ENCODE measurements around the gene BPIFB1.

BPIFB1 gene

DNA sequence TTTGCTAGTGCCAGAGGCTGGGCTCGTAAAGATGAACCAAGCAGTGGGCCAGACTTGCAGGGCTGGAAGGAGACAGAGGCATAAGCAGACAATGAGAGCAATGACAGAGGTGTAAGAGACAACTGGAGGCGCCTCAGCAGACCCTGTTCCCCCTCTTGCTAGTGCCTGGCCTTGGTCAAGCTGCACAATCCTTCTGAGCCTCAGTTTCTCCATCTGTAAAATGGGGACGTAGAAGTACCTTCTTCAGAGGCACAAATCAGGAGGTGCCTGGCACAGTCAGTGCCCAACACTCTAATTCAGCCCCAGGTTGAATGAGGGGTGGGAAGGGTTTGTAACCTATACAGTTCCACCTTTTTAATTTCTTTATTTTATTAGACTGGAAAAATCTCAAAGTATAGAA is 23.2 kb downstream of the BPIFB1 start:
- Histone ChIP-seq H3K4me3 (ENCODE audit: insufficient read length, low read depth) (no peak overlapping the region), H3K4me1 (ENCODE audit: insufficient read depth, insufficient read length) (peaks cover 5% of the 10 kb centered on the region), H3K9ac (ENCODE audit: insufficient read length, low read depth) (no peak overlapping the region), H3K27me3 (ENCODE audit: insufficient read depth, insufficient read length) (no peaks in the 10 kb centered on the region), H3K9me3 (ENCODE audit: insufficient read depth, low read length) (no peaks in the 10 kb centered on the region), H3K36me3 (ENCODE audit: insufficient read depth, insufficient read length, low read length) (no peaks in the 10 kb centered on the region)
- DNase-seq (ENCODE audit: low read depth, low spot score), result no peak
- no peak for TF ChIP-seq ZNF274 (IDR thresholded peaks at IDR 0.05; ENCODE audit: low read depth, low read length)
- TF ChIP-seq YY1 (IDR thresholded peaks at IDR 0.05; ENCODE audit: insufficient read depth, insufficient read length), result no peak
- TF ChIP-seq SUZ12 (IDR thresholded peaks at IDR 0.05; ENCODE audit: extremely low read depth, insufficient read depth, insufficient read length), result no peak

DNA sequence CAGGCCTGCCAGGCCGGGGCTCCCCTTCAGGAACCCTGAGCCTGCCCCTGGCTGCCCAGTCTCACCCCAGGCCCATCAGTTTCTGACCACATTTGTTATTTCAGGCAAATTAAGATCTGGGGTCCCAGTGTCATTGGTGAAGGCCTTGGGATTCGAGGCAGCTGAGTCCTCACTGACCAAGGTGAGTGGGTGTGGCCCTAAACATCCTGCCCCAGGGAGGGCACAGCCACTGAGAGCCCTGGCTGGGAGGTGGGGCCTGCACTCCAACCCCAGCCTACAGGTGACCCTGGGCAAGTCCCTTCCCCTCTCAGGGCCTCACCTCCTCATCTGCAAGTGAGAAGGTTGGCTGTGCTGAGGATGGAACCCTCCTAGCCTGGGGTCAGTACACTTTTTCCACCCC is 23.8 kb downstream of the BPIFB1 start:
- no peak overlapping the region for H3K9ac ChIP-seq (ENCODE audit: insufficient read length, low read depth)
- H3K9me3 ChIP-seq (ENCODE audit: insufficient read depth, low read length), result no peaks in the 10 kb centered on the region
- H3K4me1 ChIP-seq (ENCODE audit: insufficient read depth, insufficient read length), result peaks cover 5% of the 10 kb centered on the region
- no peak for DNase-seq (ENCODE audit: low read depth, low spot score)
- no peaks in the 10 kb centered on the region for H3K36me3 ChIP-seq (ENCODE audit: insufficient read depth, insufficient read length, low read length)
- H3K4me3 ChIP-seq (ENCODE audit: insufficient read length, low read depth), result no peak overlapping the region
- no peaks in the 10 kb centered on the region for H3K27me3 ChIP-seq (ENCODE audit: insufficient read depth, insufficient read length)
- TF ChIP-seq YY1 (IDR thresholded peaks at IDR 0.05; ENCODE audit: insufficient read depth, insufficient read length) (no peak), SUZ12 (IDR thresholded peaks at IDR 0.05; ENCODE audit: extremely low read depth, insufficient read depth, insufficient read length) (no peak), ZNF274 (IDR thresholded peaks at IDR 0.05; ENCODE audit: low read depth, low read length) (no peak)

GRCh38 chr20:33308668-33309067 is 25.7 kb downstream of the BPIFB1 start:
- no peak for DNase-seq (ENCODE audit: low read depth, low spot score)
- Histone ChIP-seq H3K36me3 (ENCODE audit: insufficient read depth, insufficient read length, low read length) (no peaks in the 10 kb centered on the region), H3K9ac (ENCODE audit: insufficient read length, low read depth) (no peak overlapping the region), H3K9me3 (ENCODE audit: insufficient read depth, low read length) (no peaks in the 10 kb centered on the region), H3K27me3 (ENCODE audit: insufficient read depth, insufficient read length) (no peaks in the 10 kb centered on the region), H3K4me1 (ENCODE audit: insufficient read depth, insufficient read length) (peaks cover 5% of the 10 kb centered on the region), H3K4me3 (ENCODE audit: insufficient read length, low read depth) (no peak overlapping the region)
- TF ChIP-seq YY1 (IDR thresholded peaks at IDR 0.05; ENCODE audit: insufficient read depth, insufficient read length) (no peak), ZNF274 (IDR thresholded peaks at IDR 0.05; ENCODE audit: low read depth, low read length) (no peak), SUZ12 (IDR thresholded peaks at IDR 0.05; ENCODE audit: extremely low read depth, insufficient read depth, insufficient read length) (no peak)

DNA sequence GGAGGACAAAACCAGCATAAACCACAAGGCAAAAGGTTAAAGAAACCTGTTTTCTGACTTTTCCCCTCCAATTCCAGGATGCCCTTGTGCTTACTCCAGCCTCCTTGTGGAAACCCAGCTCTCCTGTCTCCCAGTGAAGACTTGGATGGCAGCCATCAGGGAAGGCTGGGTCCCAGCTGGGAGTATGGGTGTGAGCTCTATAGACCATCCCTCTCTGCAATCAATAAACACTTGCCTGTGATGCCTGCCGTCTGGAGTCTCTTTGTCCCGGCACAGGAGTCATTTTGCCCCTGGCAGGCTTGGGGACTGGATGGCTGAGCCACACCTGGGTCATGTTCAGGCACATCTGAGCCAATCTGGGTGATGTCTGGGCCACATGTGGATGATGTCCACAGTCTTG is 26.6 kb downstream of the BPIFB1 start:
- H3K4me3 ChIP-seq (ENCODE audit: insufficient read length, low read depth), result no peak overlapping the region
- H3K4me1 ChIP-seq (ENCODE audit: insufficient read depth, insufficient read length), result peaks cover 5% of the 10 kb centered on the region
- no peak overlapping the region for H3K9ac ChIP-seq (ENCODE audit: insufficient read length, low read depth)
- no peaks in the 10 kb centered on the region for H3K36me3 ChIP-seq (ENCODE audit: insufficient read depth, insufficient read length, low read length)
- no peaks in the 10 kb centered on the region for H3K9me3 ChIP-seq (ENCODE audit: insufficient read depth, low read length)
- DNase-seq (ENCODE audit: low read depth, low spot score), result no peak
- TF ChIP-seq YY1 (IDR thresholded peaks at IDR 0.05; ENCODE audit: insufficient read depth, insufficient read length) (no peak), ZNF274 (IDR thresholded peaks at IDR 0.05; ENCODE audit: low read depth, low read length) (no peak), SUZ12 (IDR thresholded peaks at IDR 0.05; ENCODE audit: extremely low read depth, insufficient read depth, insufficient read length) (no peak)
- no peaks in the 10 kb centered on the region for H3K27me3 ChIP-seq (ENCODE audit: insufficient read depth, insufficient read length)

- DNase-seq (ENCODE audit: low read depth, low spot score), result no peak
- no peak overlapping the region for H3K4me3 ChIP-seq (ENCODE audit: insufficient read length, low read depth)
- H3K9ac ChIP-seq (ENCODE audit: insufficient read length, low read depth), result no peak overlapping the region
- peaks cover 5% of the 10 kb centered on the region for H3K4me1 ChIP-seq (ENCODE audit: insufficient read depth, insufficient read length)
- TF ChIP-seq SUZ12 (IDR thresholded peaks at IDR 0.05; ENCODE audit: extremely low read depth, insufficient read depth, insufficient read length), result no peak
- no peak for TF ChIP-seq ZNF274 (IDR thresholded peaks at IDR 0.05; ENCODE audit: low read depth, low read length)
- no peak for TF ChIP-seq YY1 (IDR thresholded peaks at IDR 0.05; ENCODE audit: insufficient read depth, insufficient read length)
- no peaks in the 10 kb centered on the region for H3K27me3 ChIP-seq (ENCODE audit: insufficient read depth, insufficient read length)
- no peaks in the 10 kb centered on the region for H3K9me3 ChIP-seq (ENCODE audit: insufficient read depth, low read length)
- no peaks in the 10 kb centered on the region for H3K36me3 ChIP-seq (ENCODE audit: insufficient read depth, insufficient read length, low read length)
Observed at GRCh38 chr20:33310327-33310899, 27.4 kb downstream of the BPIFB1 start.

- peaks cover under 1% of the 10 kb centered on the region for H3K4me1 ChIP-seq (ENCODE audit: insufficient read depth, insufficient read length)
- no peak overlapping the region for H3K9ac ChIP-seq (ENCODE audit: insufficient read length, low read depth)
- H3K36me3 ChIP-seq (ENCODE audit: insufficient read depth, insufficient read length, low read length), result no peaks in the 10 kb centered on the region
- no peak for TF ChIP-seq YY1 (IDR thresholded peaks at IDR 0.05; ENCODE audit: insufficient read depth, insufficient read length)
- TF ChIP-seq SUZ12 (IDR thresholded peaks at IDR 0.05; ENCODE audit: extremely low read depth, insufficient read depth, insufficient read length), result no peak
- no peak for TF ChIP-seq ZNF274 (IDR thresholded peaks at IDR 0.05; ENCODE audit: low read depth, low read length)
- H3K27me3 ChIP-seq (ENCODE audit: insufficient read depth, insufficient read length), result no peaks in the 10 kb centered on the region
- DNase-seq (ENCODE audit: low read depth, low spot score), result no peak
- no peak overlapping the region for H3K4me3 ChIP-seq (ENCODE audit: insufficient read length, low read depth)
- H3K9me3 ChIP-seq (ENCODE audit: insufficient read depth, low read length), result no peaks in the 10 kb centered on the region
Observed at GRCh38 chr20:33311011-33311410, 28.0 kb downstream of the BPIFB1 start.

DNA sequence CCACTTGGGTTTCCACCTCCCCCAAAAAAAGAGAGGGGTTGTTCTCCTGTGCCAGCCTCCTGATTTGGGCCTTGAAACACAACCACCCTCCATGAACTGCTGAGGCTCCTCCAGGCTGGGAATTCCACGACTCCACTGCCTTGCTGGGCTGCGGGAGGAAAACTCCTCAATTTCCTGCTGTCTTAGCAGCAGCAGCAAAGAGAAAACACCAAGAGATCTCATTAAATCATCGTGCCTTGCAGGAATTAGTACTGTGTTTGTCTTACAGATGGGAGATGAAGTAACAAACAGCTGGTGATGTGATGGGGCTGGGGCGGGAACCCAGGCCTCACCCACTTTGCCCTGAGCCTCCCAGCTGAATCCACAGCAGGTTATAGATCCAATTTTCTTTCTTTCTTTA is 29.0 kb downstream of the BPIFB1 start:
- H3K4me3 ChIP-seq (ENCODE audit: insufficient read length, low read depth), result no peak overlapping the region
- DNase-seq (ENCODE audit: low read depth, low spot score), result no peak
- H3K36me3 ChIP-seq (ENCODE audit: insufficient read depth, insufficient read length, low read length), result no peaks in the 10 kb centered on the region
- no peaks in the 10 kb centered on the region for H3K4me1 ChIP-seq (ENCODE audit: insufficient read depth, insufficient read length)
- no peak overlapping the region for H3K9ac ChIP-seq (ENCODE audit: insufficient read length, low read depth)
- no peaks in the 10 kb centered on the region for H3K27me3 ChIP-seq (ENCODE audit: insufficient read depth, insufficient read length)
- no peaks in the 10 kb centered on the region for H3K9me3 ChIP-seq (ENCODE audit: insufficient read depth, low read length)
- no peak for TF ChIP-seq YY1 (IDR thresholded peaks at IDR 0.05; ENCODE audit: insufficient read depth, insufficient read length)
- TF ChIP-seq ZNF274 (IDR thresholded peaks at IDR 0.05; ENCODE audit: low read depth, low read length), result no peak
- no peak for TF ChIP-seq SUZ12 (IDR thresholded peaks at IDR 0.05; ENCODE audit: extremely low read depth, insufficient read depth, insufficient read length)
